Brain microvascular endothelial cell (primary cell): ENCODE results near the gene CMKLR1.

Experiments used
- DNase-seq: peaks from one replicate; pipeline ENCODE4 v3.0.0-alpha.2; 2020
- H3K27ac ChIP-seq: fragments of 250-450 bp; sonication (Bioruptor Pico); 2 replicates; pipeline ENCODE4 v1.5.1; 2020; ENCODE audit warnings: mild to moderate bottlenecking, moderate library complexity
- H3K27me3 ChIP-seq: fragments of 250-450 bp; sonication (Bioruptor Pico); replicated peaks from 2 replicates; pipeline ENCODE4 v1.5.1; 2020; ENCODE audit warnings: mild to moderate bottlenecking
- H3K36me3 ChIP-seq: fragments of 250-450 bp; sonication (Bioruptor Pico); replicated peaks from 2 replicates; pipeline ENCODE4 v1.5.1; 2020; ENCODE audit warnings: mild to moderate bottlenecking
- H3K4me3 ChIP-seq: 2 replicates; pipeline ENCODE4 v1.5.1; 2011; ENCODE audit warnings: low read depth, mild to moderate bottlenecking, control low read depth, low read length, moderate library complexity
- CTCF ChIP-seq: IDR thresholded peaks from 2 replicates; pipeline ENCODE4 v1.5.1; 2011; ENCODE audit warnings: low read depth, mild to moderate bottlenecking, moderate library complexity, low read length, control low read depth, inconsistent platforms; ENCODE audit errors: missing control alignments
- in situ Hi-C: cut with HindIII; loops from 2 replicates; pipeline ENCODE4 v1.10.0; 2017; ENCODE audit warnings: low sequenced_read_pairs, low pct_ligation_motif_present

The CMKLR1 gene

DNA sequence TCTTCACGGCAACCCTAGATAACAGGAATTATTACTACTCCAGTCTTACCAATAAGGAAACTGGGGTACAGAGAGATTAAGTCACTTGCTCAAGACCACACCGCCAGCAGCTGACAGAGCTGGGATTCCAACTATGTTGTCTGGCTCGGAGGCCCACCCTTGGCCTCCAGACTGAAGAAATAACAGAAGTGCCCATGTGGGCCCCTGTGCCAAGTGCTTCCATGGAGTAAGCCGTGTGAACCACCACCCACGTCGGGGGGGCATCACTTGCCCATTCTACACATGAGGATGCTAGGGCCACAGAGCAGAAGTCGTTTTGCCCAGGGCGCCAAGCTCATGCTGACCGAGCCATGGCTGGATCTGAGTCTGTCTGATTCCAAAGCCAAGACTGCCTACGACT, 926 bp upstream of the CMKLR1 start:
- in situ Hi-C loops, result no loop called here
- H3K4me3 ChIP-seq, result no peak overlapping the region

GRCh38 chr12:108337235-108338223, 1.6 kb downstream of the CMKLR1 start:
- in situ Hi-C loops, result no loop called here
- H3K4me3 ChIP-seq, result no peak overlapping the region
- H3K36me3 ChIP-seq, result no peaks in the 10 kb centered on the region
- peak; percentile 42 for DNase-seq
- peaks cover 3% of the 10 kb centered on the region for H3K27me3 ChIP-seq
- peak; percentile 66 for TF ChIP-seq CTCF
- no peak overlapping the region for H3K27ac ChIP-seq

More for the DNA sequence above, 926 bp upstream of the CMKLR1 start:
- Histone ChIP-seq H3K27ac (no peak overlapping the region), H3K27me3 (peaks cover 3% of the 10 kb centered on the region), H3K36me3 (no peaks in the 10 kb centered on the region)
- DNase-seq, result no peak
- TF ChIP-seq CTCF, result no peak

GRCh38 chr12:108335349-108336119, 3.6 kb downstream of the CMKLR1 start:
- in situ Hi-C loops, result no loop called here
- Histone ChIP-seq H3K27me3 (peaks cover 3% of the 10 kb centered on the region), H3K36me3 (no peaks in the 10 kb centered on the region), H3K27ac (no peak overlapping the region), H3K4me3 (no peak overlapping the region)
- TF ChIP-seq CTCF, result no peak
- no peak for DNase-seq

DNA sequence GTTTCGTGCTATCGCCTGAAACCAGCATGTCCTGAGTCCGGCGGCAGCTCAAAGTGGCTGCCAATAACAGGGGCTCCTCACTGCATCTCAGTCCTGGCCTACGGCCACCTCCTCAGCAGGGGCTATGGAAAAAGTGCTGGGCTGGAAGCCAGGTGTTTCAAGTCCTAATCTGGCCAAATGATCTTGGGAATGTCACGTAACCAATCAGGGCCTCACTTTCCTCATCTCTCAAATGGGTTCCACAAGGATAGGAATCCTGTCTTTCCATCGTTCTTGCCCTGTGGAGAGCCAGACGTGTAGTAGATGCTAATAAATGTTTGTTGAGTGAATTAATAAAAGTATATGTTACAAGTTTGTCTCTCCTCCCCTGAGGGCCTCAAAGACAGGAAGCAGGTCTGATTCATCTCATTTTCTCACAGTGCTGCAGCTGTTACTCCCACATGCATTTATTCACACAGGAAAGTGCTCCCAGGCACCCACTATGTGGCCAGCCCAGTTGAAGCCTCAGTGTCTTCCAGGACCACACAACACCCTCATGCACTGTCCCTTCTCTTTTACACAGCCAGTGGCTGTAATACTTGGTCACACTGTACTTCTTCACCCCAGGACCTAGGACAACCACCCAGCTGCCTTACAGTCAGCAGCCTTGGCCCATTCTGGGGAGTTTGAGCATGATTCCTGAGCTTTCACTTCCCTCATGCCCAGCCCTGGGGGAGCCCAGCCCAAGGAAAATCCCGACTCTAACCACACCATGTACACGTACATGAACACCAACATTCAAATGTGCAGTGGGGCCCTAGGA, 5.0 kb downstream of the CMKLR1 start:
- TF ChIP-seq CTCF, result no peak
- H3K4me3 ChIP-seq, result no peak overlapping the region
- H3K27ac ChIP-seq, result no peak overlapping the region
- DNase-seq, result peak; percentile 53
- in situ Hi-C loops, result no loop called here
- peaks cover 3% of the 10 kb centered on the region for H3K27me3 ChIP-seq
- no peaks in the 10 kb centered on the region for H3K36me3 ChIP-seq

GRCh38 chr12:108332791-108333382, 6.2 kb downstream of the CMKLR1 start:
- no peak overlapping the region for H3K27ac ChIP-seq
- H3K36me3 ChIP-seq, result no peaks in the 10 kb centered on the region
- in situ Hi-C loops, result no loop called here
- H3K27me3 ChIP-seq, result no peaks in the 10 kb centered on the region
- no peak overlapping the region for H3K4me3 ChIP-seq
- TF ChIP-seq CTCF, result no peak
- DNase-seq, result peak; percentile 18
